D341Med (cell line): Measurements from ENCODE around the gene PDXP.
"Not testable (repeated sequence)": the region's sequence is repeated elsewhere in the genome, so short reads cannot be mapped to it uniquely, and the experiment has no call there.

ENCODE experiments used
- DNase-seq: peaks from one replicate; pipeline ENCODE4 v3.0.0; 2012; ENCODE audit warnings: low spot score

PDXP gene

GRCh38 chr22:37674951-37675929 is 16.7 kb downstream of the PDXP start, which contains the start of gene LGALS1:
Gene LGALS1 (plus strand): TSS chr22:37675636. CDS start chr22:37675703, 67 bp downstream.
- peak; percentile 73 for DNase-seq

DNA sequence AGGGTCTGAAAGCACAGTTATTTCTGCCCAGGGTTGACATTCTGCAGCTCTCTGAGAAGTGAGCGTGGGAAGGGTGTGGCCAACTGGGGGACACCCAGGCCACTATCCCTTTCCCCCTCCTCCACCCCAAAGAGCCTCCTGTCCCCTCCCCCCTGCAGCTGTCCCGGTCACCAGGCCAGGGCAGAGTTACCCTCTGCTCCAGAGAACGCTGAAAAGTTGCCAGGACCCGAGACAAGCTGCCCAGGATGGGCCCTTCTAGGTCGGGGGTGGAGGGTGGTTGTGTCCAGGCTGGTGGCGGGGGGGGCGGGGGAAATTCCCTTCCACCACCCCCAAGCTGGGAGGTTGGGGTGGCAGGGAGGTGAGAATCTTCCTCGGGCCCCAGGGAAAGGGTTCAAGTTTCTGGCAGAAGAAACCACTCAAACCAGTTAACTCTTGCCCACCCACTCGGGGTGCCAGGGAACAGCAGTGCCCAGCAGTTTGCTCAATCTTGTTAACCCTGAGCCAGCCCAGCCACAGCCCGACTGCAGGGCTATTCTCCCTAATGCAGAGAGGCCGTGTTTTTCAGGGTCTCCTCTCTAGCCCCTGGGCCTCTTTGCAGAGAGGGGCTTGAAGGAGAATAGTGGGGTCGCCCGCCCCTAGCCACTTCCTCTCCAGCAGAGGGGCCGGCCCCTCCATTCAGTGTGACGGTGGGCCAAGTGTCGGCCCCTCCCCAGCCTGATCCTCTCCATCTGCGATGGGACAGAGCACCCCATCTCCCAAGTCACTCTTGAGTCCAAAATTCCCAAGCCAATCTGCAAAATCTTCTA is 17.6 kb downstream of the PDXP start:
- DNase-seq: no peak

DNA sequence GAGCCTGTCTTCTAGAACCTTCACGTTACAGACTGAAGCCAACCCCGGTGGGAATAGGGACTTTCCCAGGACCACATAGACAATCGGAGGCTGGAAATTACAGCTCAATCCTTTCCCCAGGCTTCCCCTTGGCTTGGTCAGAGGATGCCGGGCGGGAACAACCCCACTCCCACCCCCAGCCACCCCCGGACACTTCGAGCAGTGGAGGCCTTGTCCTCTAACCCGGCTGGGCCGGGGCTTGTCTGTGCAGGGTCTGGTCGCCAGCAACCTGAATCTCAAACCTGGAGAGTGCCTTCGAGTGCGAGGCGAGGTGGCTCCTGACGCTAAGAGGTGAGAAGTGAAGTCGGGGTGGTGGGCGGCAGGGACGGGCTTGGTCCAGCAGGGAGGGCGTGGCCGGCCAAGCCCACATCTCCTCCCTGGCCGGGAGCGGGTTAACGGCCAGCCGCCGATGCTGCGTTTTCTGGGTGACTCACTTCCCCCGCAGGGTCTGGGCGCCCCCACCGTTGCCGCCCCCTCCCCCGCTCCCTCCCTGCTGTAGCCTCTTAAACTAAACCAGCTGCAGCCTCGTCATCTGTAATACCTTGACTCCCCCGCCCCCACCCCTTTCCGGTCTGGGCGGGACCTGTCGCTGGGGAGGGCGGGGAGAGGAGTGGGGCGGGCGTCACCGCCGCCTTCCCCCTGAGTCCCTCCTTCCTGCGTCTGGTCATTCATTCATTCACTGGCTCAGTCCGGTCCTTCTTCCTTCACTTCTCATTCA is 18.4 kb downstream of the PDXP start:
- DNase-seq: no peak

- no peak for DNase-seq
These were observed 19.0 kb downstream of the PDXP start for GRCh38 chr22:37677493-37677974.

DNA sequence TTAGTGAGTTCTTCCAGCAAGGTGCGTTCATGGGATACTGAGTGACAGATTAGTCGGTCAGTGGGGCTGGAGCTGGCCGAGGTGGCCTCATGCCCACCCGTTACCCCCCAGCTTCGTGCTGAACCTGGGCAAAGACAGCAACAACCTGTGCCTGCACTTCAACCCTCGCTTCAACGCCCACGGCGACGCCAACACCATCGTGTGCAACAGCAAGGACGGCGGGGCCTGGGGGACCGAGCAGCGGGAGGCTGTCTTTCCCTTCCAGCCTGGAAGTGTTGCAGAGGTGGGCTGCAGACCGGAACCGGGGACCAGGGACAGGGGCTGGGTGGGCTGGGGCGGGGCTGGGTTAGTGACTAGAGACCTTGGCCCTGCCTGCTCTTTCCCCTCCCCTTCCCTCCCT is 19.8 kb downstream of the PDXP start:
- no peak for DNase-seq

DNA sequence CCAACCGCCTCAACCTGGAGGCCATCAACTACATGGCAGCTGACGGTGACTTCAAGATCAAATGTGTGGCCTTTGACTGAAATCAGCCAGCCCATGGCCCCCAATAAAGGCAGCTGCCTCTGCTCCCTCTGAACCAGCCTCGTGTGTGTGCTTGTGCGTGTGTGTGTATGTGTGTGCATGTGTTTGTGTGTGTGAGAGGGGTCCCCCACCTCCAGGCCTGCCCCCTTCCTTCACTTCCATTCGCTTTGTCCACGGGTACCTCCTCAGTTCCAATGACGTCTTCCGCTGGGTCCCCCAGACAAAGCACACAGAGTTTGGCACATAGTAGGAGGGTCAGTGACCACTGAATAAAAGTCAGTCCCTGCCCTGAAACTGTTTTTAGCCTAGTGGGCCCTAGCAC is 21.1 kb downstream of the PDXP start:
- no peak for DNase-seq

GRCh38 chr22:37680191-37680851 is 21.8 kb downstream of the PDXP start:
- no peak for DNase-seq

GRCh38 chr22:37681001-37681424 is 22.5 kb downstream of the PDXP start:
- no peak for DNase-seq

- DNase-seq: peak; percentile 86
These were observed 23.1 kb downstream of the PDXP start for GRCh38 chr22:37681556-37682049.

GRCh38 chr22:37684803-37685615 is 26.5 kb downstream of the PDXP start:
- DNase-seq: no peak

- peak; percentile 93 for DNase-seq
These were observed 27.8 kb downstream of the PDXP start, which contains the start of gene NOL12 for GRCh38 chr22:37686002-37686982. Gene NOL12 (plus strand): TSS chr22:37686343. CDS start chr22:37686393, 50 bp downstream.

DNA sequence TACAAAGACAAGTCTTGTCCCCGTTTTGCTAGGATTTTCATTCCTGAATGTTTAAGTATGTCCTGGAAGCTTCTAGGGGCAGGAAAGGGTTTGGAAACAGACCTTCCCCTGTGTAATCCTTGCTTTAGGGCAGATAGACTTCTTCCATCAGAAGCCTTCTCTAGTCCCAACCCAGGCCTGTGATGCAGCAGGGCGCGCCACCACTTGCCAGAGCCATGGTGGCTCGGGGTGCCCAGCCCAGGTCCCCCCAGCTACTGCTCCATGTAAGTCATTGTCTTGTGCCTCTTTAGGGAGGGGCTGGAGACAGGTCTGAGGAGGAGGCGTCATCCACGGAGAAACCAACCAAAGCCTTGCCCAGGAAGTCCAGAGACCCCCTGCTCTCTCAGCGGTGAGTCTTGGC is 31.9 kb downstream of the PDXP start:
- DNase-seq: no peak

DNA sequence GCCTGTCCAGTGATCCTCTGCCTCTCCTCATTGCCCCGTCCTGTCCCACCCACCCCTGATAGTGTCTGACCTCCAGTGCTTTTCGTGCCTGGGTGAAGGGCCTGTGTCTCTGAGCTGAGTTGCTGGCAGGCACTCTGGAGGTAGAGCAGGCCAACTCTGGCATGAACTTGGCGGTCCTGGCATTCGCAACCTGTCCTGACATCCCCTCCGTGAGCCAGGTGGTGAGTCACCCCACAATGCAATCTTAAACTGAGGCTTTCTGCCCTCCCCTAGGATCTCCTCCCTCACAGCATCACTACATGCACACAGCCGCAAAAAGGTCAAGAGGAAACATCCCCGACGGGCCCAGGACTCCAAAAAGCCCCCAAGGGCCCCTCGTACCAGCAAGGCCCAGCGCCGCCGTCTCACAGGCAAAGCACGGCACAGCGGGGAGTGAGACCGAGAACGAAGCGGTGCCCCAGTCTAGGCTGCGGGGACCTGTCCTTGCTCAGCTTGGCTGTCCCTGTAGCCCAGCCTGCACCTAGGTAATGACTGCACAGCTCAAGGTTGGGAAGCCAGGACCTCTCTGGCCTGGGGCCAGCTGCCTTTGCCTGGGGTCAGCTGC is 32.5 kb downstream of the PDXP start:
- DNase-seq: no peak

DNA sequence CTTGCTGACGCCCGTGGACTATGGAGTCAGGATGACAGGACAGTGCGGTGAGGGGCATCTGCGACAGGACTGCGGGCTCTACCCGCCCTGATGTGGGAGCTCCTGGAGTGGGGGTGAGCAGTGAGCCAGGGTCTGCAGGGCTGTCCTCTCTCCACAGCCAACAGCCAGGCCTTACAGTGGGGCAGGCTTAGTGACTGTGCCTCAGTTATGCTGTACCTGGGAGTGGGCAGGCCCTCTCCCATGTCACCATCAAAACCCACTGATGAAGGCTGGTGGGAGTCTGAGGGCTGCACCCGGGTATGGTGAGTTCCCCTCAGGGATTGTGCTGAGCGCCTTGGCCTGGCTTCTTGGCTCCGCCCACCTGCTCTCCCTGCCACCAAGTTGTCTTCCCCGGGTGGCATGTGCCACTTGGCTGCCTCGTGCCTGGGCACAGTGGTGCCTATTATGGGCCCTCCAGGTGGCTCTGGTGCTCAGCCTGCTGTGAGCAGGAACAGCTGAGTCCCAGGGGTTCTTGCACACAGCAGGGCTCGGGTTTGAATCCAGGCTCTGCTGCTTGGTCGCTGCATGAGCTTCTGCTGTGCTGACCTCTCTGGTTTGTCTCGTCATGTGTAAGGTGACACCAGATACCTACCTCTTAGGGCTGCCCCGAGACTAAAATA is 34.2 kb downstream of the PDXP start:
- DNase-seq: no peak

DNA sequence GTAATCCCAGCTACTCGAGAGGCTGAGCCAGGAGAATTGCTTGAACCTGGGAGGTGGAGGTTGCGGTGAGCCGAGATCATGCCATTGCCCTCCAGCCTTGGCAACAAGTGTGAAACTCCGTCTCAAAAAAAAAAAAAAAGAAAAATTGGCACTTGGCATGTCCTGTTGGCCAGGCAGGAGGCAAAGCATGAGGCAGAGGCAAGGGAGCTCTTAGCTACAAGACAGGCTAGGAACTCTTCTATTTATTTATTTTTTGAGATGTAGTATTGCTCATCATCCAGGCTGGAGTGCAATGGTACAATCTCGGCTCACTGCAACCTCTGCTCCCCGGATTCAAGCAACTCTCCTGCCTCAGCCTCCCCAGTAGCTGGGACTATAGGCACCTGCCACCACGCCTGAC is 35.6 kb downstream of the PDXP start:
- not testable (repeated sequence) for DNase-seq

- not testable (repeated sequence) for DNase-seq
These were observed 37.7 kb downstream of the PDXP start for GRCh38 chr22:37696260-37696656.

DNA sequence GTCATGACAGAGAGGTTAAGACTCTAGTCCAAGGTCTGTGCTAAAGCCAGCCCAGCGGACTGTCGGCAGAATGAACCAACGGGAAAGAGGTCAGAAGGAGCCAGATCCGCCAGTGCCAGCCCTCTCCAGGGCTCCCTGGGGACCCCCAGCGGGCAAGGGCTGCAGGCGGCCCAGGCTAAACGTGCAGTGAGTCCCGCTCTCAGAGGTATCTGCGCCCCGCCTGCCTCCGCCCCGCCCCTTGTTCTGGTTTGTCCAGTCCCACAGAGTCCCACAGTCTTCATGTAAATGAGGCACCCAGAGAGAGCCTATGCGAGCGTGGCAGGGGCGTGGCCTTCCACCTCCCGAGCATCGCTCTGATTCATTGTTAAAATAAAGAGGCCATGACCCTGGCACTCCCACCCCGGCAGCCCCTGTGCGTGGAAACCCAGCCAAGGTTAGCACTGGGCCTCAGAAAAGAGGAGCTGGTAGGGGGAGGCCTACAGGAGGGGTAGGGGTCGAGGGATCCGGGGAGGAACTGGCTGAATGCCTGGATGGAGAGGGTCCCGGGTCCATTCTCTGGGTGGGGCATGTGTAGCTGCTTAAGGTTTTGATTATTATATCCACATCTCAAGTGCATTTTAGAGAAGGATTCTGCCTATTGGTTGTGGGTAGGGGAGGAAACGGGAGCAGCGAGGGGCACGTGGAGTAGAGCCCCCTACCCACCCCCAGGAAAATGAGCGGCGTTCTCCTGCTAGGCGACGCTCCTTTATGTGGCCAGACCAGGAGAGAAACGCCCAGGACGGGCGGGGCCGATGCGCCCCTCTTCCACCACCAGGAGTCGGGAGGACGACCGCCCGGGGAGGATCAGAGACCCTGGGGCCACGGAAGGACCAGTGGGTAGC is 38.4 kb downstream of the PDXP start, which contains the start of gene TRIOBP:
Gene TRIOBP (plus strand): TSS at position 392 of the 881 bp plus-strand sequence. CDS start 4,318 bp downstream, outside the sequence.
- DNase-seq: peak; percentile 98
